Astrocyte of the cerebellum (primary cell): ENCODE results near the gene ACOX3.

Experiments
- DNase-seq: peaks from one replicate; pipeline ENCODE4 v3.0.0-alpha.2; 2011; ENCODE audit warnings: low read depth
- H3K4me3 ChIP-seq: 2 replicates; pipeline ENCODE4 v1.5.1; 2011; ENCODE audit warnings: mild to moderate bottlenecking, low read depth, low read length, moderate library complexity
- CTCF ChIP-seq: IDR thresholded peaks from 2 replicates; pipeline ENCODE4 v1.5.1; 2012; ENCODE audit warnings: low read length, low read depth, moderate library complexity, mild to moderate bottlenecking; ENCODE audit errors: missing control alignments
- in situ Hi-C: cut with HindIII; loops from 2 replicates; pipeline ENCODE4 v1.10.0; 2017; ENCODE audit warnings: low sequenced_read_pairs

The ACOX3 gene

GRCh38 chr4:8316911-8317351, 123.6 kb downstream of the ACOX3 start:
- H3K4me3 ChIP-seq, result no peak overlapping the region
- no peak for DNase-seq
- in situ Hi-C loops, result no loop called here
- TF ChIP-seq CTCF, result no peak
